BJ (cell line): Measurements from ENCODE around the gene MTA1. TPM values are rescaled to one million over a fixed set of nuclear protein-coding genes. Genes with fewer than 3 reads are reported as not detected.

ENCODE experiments used
- CTCF ChIA-PET: fragments of 350-600 bp; formaldehyde crosslinking; extraction: SDS; loops from one replicate; lab custom pipeline; 2021; ENCODE audit warnings: antibody characterized with exemption, inconsistent platforms; lab: Yijun Ruan, JAX
- POLR2A ChIA-PET: fragments of 300-600 bp; sonication (Branson Sonifier 250); formaldehyde crosslinking; extraction: SDS; loops from one replicate; lab custom pipeline; 2021; ENCODE audit warnings: antibody characterized with exemption; lab: Charles Lee
- DNase-seq: peaks from one replicate; pipeline ENCODE4 v3.0.0-alpha.2; 2011; ENCODE audit warnings: low read depth
- H3K27me3 ChIP-seq: 2 replicates; pipeline ENCODE4 v1.6.0; 2011; ENCODE audit warnings: low read length; ENCODE audit not compliant: control insufficient read depth, insufficient read depth
- H3K36me3 ChIP-seq: 2 replicates; pipeline ENCODE4 v1.5.1; 2011; ENCODE audit warnings: low read length; ENCODE audit not compliant: control insufficient read depth, insufficient read depth
- H3K4me3 ChIP-seq: 2 replicates; pipeline ENCODE4 v1.5.1; 2011; ENCODE audit warnings: low read depth, mild to moderate bottlenecking, control low read depth, low read length
- polyA plus RNA-seq: library from polyadenylated mRNA; depleted of rRNA; stranded (reverse); fragments of >200 nt; gene quantifications from 2 replicates; pipeline ENCODE4 v1.2.3, GENCODE V29; 2011
- TF ChIP-seq, protein P1 (sequence below): IDR thresholded peaks from 2 replicates; pipeline ENCODE4 v1.5.1; 2011; ENCODE audit warnings: low read depth, mild to moderate bottlenecking, control low read depth, inconsistent platforms, low read length, moderate library complexity; ENCODE audit not compliant: insufficient read depth

Gene MTA1
- polyA plus RNA-seq, 1 experiment, result 48.8 TPM

DNA sequence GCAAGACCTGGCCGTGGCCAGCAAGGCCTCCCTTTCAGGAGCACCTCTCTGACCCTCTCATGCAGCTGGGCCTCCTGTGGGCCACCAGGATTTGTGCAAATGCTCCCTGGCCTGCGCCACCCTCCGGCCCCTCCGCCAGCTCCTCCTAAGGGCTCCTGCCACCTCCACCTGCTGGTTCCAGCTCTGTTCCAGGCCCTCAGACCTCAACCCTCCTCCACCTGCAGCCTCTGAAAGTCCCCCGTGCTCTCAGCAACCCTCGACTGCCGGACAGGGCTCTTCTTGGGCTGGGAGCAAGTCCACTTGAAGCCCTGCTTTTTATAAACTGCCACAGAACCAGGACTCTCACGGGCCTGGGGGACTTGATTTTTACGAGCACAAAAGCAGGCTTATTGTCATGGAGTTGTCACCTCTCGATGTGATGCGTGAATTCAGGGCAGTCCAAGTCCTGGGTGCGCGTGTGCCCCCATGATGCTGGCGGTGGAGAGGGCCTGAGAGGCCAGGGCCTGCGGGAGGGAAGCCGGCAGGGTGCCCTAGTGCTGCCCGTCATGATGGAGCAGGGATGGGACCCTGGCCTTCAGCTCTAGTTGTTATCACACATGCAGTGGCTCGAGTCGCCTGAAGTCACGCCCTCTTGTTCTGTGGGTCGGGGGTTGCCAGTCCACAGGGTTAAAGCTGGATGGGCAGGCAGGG is 80.6 kb downstream of the MTA1 start:
- TF ChIP-seq, protein P1, sequence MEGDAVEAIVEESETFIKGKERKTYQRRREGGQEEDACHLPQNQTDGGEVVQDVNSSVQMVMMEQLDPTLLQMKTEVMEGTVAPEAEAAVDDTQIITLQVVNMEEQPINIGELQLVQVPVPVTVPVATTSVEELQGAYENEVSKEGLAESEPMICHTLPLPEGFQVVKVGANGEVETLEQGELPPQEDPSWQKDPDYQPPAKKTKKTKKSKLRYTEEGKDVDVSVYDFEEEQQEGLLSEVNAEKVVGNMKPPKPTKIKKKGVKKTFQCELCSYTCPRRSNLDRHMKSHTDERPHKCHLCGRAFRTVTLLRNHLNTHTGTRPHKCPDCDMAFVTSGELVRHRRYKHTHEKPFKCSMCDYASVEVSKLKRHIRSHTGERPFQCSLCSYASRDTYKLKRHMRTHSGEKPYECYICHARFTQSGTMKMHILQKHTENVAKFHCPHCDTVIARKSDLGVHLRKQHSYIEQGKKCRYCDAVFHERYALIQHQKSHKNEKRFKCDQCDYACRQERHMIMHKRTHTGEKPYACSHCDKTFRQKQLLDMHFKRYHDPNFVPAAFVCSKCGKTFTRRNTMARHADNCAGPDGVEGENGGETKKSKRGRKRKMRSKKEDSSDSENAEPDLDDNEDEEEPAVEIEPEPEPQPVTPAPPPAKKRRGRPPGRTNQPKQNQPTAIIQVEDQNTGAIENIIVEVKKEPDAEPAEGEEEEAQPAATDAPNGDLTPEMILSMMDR, result no peak
- ChIA-PET CTCF (no interaction called here), POLR2A (no interaction called here)
- Histone ChIP-seq H3K4me3 (no peak overlapping the region), H3K27me3 (no peaks in the 10 kb centered on the region), H3K36me3 (no peaks in the 10 kb centered on the region; the same call in 1 of the 2 replicates)
- DNase-seq, result no peak

DNA sequence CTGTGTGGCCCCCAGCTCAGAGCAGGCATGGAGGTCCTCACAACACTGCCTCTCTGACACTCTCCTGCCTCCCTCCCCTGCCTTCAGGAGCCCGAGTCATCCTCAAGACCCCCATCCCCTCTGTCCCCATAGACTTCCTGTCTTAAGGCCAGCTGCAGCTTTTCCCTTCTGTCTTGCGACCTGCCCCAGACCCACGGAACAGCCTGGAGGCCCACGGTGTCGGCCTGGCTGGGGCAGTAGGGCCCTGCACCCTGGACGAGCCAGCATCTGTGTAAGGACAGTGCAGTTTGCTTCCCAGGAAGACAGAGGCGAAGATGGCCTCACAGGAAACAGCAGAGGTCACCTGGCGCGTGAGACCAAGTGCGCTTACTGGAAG is 81.1 kb downstream of the MTA1 start:
- no peak for DNase-seq
- Histone ChIP-seq H3K36me3 (no peaks in the 10 kb centered on the region; the same call in 1 of the 2 replicates), H3K4me3 (no peak overlapping the region), H3K27me3 (no peaks in the 10 kb centered on the region)
- CTCF ChIA-PET, result no interaction called here
- POLR2A ChIA-PET, result no interaction called here
- TF ChIP-seq, protein P1, result no peak

DNA sequence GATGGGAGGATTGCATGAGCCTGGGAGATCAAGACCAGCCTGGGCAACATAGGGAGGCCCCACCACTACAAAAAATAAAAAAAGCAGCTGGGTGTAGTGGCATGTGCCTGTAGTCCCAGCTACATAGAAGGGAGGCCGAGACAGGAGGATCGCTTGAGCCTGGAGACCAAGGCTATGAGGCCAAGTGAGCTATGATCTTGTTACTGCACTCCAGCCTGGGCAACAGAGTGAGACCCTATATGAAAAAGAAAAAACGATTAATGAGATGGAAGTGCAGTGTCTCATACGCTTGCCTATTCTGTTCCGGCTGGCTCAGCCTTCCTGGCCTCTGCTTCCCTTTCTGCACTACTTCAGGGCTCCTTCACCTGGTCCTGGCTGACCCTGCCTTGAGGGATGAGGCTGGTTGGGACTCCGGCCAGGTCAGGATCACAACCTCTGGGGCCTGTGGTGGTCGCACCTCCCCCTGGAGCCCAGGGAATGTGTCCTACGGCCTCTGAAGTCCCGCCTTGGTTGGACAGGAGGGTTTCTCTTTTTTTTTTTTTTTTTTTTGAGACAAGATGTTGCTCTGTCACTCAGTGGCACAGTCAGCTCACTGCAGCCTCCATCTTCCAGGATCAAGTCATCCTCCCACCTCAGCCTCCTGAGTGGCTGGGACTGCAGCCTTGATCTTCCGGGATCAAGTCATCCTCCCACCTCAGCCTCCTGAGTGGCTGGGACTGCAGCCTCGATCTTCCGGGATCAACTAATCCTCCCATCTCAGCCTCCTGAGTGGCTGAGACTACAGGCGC is 82.1 kb downstream of the MTA1 start:
- POLR2A ChIA-PET, result no interaction called here
- CTCF ChIA-PET, result no interaction called here

DNA sequence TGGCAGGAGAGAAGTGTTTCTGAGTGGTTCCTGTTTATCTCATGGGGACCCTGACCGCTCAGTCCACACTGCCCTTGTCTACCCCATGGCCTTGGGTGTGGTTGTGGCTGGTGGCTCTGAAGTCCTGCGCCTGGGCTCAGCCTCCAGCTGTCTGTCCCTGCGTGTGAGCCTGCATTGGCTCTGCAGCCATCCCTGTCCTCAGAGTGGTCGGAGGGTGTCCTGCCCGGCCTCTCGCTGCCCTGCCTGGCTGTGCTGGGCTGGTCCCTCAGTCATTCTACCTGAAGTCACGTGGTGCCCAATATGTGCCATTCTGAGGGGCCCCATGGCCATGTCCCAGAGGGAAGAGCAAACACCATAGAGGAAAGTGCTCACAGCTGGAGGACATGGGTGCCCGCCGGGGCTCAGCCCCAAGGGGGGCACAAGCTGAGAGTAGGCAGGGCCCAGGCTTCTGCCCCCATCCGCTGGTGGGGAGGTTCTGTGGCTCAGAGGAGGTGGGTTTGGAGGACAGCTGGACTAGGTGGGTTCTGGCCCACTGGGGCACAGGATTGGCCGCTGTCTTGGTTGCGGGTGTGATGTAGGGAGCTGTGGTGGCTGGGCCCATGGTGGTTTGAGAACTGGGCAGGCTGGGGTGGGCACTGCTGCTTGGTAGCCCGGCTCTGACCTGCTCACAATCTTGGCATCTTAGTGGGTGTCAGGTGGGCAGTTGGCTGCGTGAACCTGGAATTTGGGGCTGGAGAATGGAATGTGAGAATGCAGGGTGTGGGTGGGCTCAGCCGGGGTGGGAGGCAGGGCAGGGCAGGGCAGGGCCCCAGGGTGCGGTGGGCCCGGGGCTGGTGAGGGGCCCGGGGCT is 83.0 kb downstream of the MTA1 start:
- ChIA-PET POLR2A (no interaction called here), CTCF (no interaction called here)
- TF ChIP-seq, protein P1, result no peak
- Histone ChIP-seq H3K27me3 (no peaks in the 10 kb centered on the region; the same call in 1 of the 2 replicates), H3K4me3 (no peak overlapping the region), H3K36me3 (no peaks in the 10 kb centered on the region; the same call in 1 of the 2 replicates)
- no peak for DNase-seq

More for the DNA sequence above, 82.1 kb downstream of the MTA1 start:
- TF ChIP-seq, protein P1, result no peak
- Histone ChIP-seq H3K36me3 (no peaks in the 10 kb centered on the region; the same call in 1 of the 2 replicates), H3K4me3 (no peak overlapping the region), H3K27me3 (no peaks in the 10 kb centered on the region)
- DNase-seq, result no peak
